ENCODE data around the gene SOX6.

- no peak for TF ChIP-seq EZH2 (IDR thresholded peaks at IDR 0.05; ENCODE audit: low read depth)
- TF ChIP-seq CTCF (conservative IDR thresholded peaks at IDR 0.05): no peak
These were observed 169.7 kb downstream of the SOX6 start for GRCh38 chr11:16186680-16187079.
